ENCODE results near the gene CARNS1. TPM values are rescaled to one million over a fixed set of nuclear protein-coding genes. Genes with fewer than 3 reads are reported as not detected.

The CARNS1 gene
- total RNA-seq, 1 experiment from 2014 or later = 1.3 TPM

DNA sequence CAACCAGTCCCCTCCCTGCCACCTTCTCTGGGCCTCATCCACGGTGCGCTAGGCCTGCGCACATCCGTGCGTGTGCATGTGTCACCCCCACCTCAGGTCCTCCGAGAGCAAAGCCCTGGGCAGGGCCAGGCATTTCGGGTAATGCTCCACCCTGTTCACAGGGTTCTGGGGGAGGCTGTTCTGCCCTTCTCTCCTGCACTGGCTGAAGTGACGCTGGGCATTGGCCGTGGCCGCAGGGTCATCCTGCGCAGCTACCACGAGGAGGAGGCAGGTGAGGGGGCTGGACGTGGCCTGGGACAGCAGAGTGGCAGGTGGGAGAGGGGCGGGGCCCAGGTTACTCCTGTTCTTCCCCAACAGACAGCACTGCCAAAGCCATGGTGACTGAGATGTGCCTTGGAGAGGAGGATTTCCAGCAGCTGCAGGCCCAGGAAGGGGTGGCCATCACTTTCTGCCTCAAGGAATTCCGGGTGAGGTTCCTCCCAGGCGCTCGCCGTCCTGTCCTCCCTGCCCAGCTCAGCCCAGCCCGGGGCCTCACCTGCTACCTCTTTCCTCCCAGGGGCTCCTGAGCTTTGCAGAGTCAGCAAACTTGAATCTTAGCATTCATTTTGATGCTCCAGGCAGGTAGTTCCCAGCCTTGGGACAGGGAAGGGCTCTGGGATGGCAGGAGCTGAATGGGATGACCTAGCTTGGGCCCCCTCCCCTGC is 19.8 kb upstream of the CARNS1 start:
- POLR2A ChIA-PET = interaction anchor here (0.5 to 1.9 kb wide), 7 partner anchors 9 to 41 kb away, joined by 3 to 7 read pairs (median 4); partner anchors contain the start of genes PTPRCAP and RPS6KB2
- DNase-seq (ENCODE audit: low spot score) (no peak), ATAC-seq (no peak)
- Mint-ChIP-seq H3K9me3 (no peaks in the 10 kb centered on the region), H3K4me3 (no peak overlapping the region), H3K4me1 (peaks cover 45% of the 10 kb centered on the region), H3K27me3 (ENCODE audit: low read depth) (no peaks in the 10 kb centered on the region), H3K27ac (peak overlapping the region; percentile 86), H3K36me3 (peaks cover 24% of the 10 kb centered on the region)
- CTCF ChIA-PET = interaction anchor here (0.7 to 2.0 kb wide), 11 partner anchors 14 to 134 kb away, joined by 3 to 15 read pairs (median 5); partner anchors contain the start of genes POLD4 and TMEM134
- TF ChIP-seq JAZF1 (CRISPR knock-in tag; IDR thresholded peaks at IDR 0.05) = no peak
- TF ChIP-seq IRF2 (CRISPR knock-in tag; IDR thresholded peaks at IDR 0.05; ENCODE audit: borderline replicate concordance, low read depth) = no peak
- TF ChIP-seq, protein P1, sequence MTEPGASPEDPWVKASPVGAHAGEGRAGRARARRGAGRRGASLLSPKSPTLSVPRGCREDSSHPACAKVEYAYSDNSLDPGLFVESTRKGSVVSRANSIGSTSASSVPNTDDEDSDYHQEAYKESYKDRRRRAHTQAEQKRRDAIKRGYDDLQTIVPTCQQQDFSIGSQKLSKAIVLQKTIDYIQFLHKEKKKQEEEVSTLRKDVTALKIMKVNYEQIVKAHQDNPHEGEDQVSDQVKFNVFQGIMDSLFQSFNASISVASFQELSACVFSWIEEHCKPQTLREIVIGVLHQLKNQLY (CRISPR knock-in tag; IDR thresholded peaks at IDR 0.05) = no peak
- TF ChIP-seq NFE2L1 (CRISPR knock-in tag; IDR thresholded peaks at IDR 0.05) = no peak
- no peak for TF ChIP-seq ZNF425 (CRISPR knock-in tag; conservative IDR thresholded peaks at IDR 0.05)
- no peak for TF ChIP-seq SP1 (CRISPR knock-in tag; conservative IDR thresholded peaks at IDR 0.05)
- no peak for TF ChIP-seq RELA (CRISPR knock-in tag; IDR thresholded peaks at IDR 0.05; ENCODE audit: borderline replicate concordance)
- no peak for TF ChIP-seq MXD4 (CRISPR knock-in tag; IDR thresholded peaks at IDR 0.05; ENCODE audit: borderline replicate concordance)
- TF ChIP-seq, protein P2, sequence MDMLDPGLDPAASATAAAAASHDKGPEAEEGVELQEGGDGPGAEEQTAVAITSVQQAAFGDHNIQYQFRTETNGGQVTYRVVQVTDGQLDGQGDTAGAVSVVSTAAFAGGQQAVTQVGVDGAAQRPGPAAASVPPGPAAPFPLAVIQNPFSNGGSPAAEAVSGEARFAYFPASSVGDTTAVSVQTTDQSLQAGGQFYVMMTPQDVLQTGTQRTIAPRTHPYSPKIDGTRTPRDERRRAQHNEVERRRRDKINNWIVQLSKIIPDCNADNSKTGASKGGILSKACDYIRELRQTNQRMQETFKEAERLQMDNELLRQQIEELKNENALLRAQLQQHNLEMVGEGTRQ (CRISPR knock-in tag; IDR thresholded peaks at IDR 0.05) = no peak

DNA sequence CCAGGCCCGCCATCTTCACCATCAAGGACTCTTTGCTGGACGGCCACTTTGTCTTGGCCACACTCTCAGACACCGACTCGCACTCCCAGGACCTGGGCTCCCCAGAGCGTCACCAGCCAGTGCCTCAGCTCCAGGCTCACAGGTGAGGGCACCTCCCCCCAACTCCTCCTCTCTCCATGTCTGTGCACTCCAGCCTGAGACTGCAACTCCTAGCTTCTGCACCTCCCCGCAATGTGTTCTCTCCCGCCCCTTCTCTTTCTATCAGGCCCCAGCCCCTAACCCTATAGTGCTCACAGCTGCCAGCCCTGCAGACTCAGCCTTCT is 19.3 kb upstream of the CARNS1 start:
- CTCF ChIA-PET = interaction anchor here (0.7 to 2.0 kb wide), 11 partner anchors 14 to 135 kb away, joined by 3 to 15 read pairs (median 5); partner anchors contain the start of genes POLD4 and TMEM134
- DNase-seq (ENCODE audit: low spot score) (no peak), ATAC-seq (no peak)
- Mint-ChIP-seq H3K4me1 (peaks cover 40% of the 10 kb centered on the region), H3K27me3 (ENCODE audit: low read depth) (no peaks in the 10 kb centered on the region), H3K9me3 (no peaks in the 10 kb centered on the region), H3K4me3 (peak overlapping the region; percentile 27; the same call in 1 of the 2 replicates), H3K27ac (peak overlapping the region; percentile 86), H3K36me3 (peaks cover 24% of the 10 kb centered on the region)
- POLR2A ChIA-PET = interaction anchor here (0.5 to 1.9 kb wide), 8 partner anchors 8 to 41 kb away, joined by 3 to 7 read pairs (median 4); partner anchors contain the start of genes PTPRCAP and RPS6KB2
- TF ChIP-seq E2F4 (CRISPR knock-in tag; IDR thresholded peaks at IDR 0.05; ENCODE audit: borderline replicate concordance, low read depth) (no peak), SP1 (CRISPR knock-in tag; conservative IDR thresholded peaks at IDR 0.05) (no peak), MYBL2 (CRISPR knock-in tag; IDR thresholded peaks at IDR 0.05) (no peak), FOXP1 (CRISPR knock-in tag; IDR thresholded peaks at IDR 0.05; ENCODE audit: borderline replicate concordance) (no peak), NFYB (CRISPR knock-in tag; conservative IDR thresholded peaks at IDR 0.05; ENCODE audit: low read depth) (no peak), GABPB1 (CRISPR knock-in tag; IDR thresholded peaks at IDR 0.05) (no peak), KAT7 (CRISPR knock-in tag; IDR thresholded peaks at IDR 0.05; ENCODE audit: borderline replicate concordance) (no peak), GTF2I (CRISPR knock-in tag; conservative IDR thresholded peaks at IDR 0.05) (no peak)
- TF ChIP-seq, protein P3, sequence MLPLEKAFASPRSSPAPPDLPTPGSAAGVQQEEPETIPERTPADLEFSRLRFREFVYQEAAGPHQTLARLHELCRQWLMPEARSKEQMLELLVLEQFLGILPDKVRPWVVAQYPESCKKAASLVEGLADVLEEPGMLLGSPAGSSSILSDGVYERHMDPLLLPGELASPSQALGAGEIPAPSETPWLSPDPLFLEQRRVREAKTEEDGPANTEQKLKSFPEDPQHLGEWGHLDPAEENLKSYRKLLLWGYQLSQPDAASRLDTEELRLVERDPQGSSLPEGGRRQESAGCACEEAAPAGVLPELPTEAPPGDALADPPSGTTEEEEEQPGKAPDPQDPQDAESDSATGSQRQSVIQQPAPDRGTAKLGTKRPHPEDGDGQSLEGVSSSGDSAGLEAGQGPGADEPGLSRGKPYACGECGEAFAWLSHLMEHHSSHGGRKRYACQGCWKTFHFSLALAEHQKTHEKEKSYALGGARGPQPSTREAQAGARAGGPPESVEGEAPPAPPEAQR (CRISPR knock-in tag; IDR thresholded peaks at IDR 0.05) = no peak
- TF ChIP-seq, protein P4, sequence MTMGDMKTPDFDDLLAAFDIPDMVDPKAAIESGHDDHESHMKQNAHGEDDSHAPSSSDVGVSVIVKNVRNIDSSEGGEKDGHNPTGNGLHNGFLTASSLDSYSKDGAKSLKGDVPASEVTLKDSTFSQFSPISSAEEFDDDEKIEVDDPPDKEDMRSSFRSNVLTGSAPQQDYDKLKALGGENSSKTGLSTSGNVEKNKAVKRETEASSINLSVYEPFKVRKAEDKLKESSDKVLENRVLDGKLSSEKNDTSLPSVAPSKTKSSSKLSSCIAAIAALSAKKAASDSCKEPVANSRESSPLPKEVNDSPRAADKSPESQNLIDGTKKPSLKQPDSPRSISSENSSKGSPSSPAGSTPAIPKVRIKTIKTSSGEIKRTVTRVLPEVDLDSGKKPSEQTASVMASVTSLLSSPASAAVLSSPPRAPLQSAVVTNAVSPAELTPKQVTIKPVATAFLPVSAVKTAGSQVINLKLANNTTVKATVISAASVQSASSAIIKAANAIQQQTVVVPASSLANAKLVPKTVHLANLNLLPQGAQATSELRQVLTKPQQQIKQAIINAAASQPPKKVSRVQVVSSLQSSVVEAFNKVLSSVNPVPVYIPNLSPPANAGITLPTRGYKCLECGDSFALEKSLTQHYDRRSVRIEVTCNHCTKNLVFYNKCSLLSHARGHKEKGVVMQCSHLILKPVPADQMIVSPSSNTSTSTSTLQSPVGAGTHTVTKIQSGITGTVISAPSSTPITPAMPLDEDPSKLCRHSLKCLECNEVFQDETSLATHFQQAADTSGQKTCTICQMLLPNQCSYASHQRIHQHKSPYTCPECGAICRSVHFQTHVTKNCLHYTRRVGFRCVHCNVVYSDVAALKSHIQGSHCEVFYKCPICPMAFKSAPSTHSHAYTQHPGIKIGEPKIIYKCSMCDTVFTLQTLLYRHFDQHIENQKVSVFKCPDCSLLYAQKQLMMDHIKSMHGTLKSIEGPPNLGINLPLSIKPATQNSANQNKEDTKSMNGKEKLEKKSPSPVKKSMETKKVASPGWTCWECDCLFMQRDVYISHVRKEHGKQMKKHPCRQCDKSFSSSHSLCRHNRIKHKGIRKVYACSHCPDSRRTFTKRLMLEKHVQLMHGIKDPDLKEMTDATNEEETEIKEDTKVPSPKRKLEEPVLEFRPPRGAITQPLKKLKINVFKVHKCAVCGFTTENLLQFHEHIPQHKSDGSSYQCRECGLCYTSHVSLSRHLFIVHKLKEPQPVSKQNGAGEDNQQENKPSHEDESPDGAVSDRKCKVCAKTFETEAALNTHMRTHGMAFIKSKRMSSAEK (CRISPR knock-in tag; IDR thresholded peaks at IDR 0.05; ENCODE audit: borderline replicate concordance) = no peak
- TF ChIP-seq, protein P5, sequence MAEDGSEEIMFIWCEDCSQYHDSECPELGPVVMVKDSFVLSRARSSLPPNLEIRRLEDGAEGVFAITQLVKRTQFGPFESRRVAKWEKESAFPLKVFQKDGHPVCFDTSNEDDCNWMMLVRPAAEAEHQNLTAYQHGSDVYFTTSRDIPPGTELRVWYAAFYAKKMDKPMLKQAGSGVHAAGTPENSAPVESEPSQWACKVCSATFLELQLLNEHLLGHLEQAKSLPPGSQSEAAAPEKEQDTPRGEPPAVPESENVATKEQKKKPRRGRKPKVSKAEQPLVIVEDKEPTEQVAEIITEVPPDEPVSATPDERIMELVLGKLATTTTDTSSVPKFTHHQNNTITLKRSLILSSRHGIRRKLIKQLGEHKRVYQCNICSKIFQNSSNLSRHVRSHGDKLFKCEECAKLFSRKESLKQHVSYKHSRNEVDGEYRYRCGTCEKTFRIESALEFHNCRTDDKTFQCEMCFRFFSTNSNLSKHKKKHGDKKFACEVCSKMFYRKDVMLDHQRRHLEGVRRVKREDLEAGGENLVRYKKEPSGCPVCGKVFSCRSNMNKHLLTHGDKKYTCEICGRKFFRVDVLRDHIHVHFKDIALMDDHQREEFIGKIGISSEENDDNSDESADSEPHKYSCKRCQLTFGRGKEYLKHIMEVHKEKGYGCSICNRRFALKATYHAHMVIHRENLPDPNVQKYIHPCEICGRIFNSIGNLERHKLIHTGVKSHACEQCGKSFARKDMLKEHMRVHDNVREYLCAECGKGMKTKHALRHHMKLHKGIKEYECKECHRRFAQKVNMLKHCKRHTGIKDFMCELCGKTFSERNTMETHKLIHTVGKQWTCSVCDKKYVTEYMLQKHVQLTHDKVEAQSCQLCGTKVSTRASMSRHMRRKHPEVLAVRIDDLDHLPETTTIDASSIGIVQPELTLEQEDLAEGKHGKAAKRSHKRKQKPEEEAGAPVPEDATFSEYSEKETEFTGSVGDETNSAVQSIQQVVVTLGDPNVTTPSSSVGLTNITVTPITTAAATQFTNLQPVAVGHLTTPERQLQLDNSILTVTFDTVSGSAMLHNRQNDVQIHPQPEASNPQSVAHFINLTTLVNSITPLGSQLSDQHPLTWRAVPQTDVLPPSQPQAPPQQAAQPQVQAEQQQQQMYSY (CRISPR knock-in tag; IDR thresholded peaks at IDR 0.05) = no peak

Measured in WTC11 (cell line).